NT2/D1 (cell line): ENCODE data around the gene CCT2.

Experiments
- SUZ12 ChIP-seq: IDR thresholded peaks from 2 replicates; pipeline ENCODE4 v1.6.1; 2011; ENCODE audit not compliant: insufficient read length, insufficient read depth; ENCODE audit errors: extremely low read depth
- ZNF274 ChIP-seq: IDR thresholded peaks from 2 replicates; pipeline ENCODE4 v1.6.1; 2011; ENCODE audit warnings: mild to moderate bottlenecking, low read depth, low read length

- no peak for TF ChIP-seq ZNF274
- TF ChIP-seq SUZ12 = no peak
Observed at GRCh38 chr12:69563166-69563762, 22.0 kb upstream of the CCT2 start.
